Psoas muscle (tissue), 8 donors: ENCODE data around the gene RBM47. TPM values are rescaled to one million over a fixed set of nuclear protein-coding genes. Genes with fewer than 3 reads are reported as not detected.
"Not testable (repeated sequence)": the region's sequence is repeated elsewhere in the genome, so short reads cannot be mapped to it uniquely, and the experiment has no call there.

ENCODE experiments used
- ATAC-seq, 4 donors: fragments of 200-7000 bp; cut with Tn5 transposase; one replicate each; pipeline ENCODE4 v1.9.1; 2020; ENCODE audit warnings: moderate library complexity in 3 of 4, mild to moderate bottlenecking in 2 of 4
- DNase-seq, 2 donors: peaks; one replicate each; pipeline ENCODE4 v3.0.0-alpha.2; 2020
- H3K27ac ChIP-seq: fragments of 200-600 bp; one replicate; pipeline ENCODE4 v1.8.0; 2022
- H3K27me3 ChIP-seq, 3 donors: fragments of 200-600 bp in 1 of 3; one replicate each; pipeline versions ENCODE4 v1.6.1 to v1.8.0; 2013 to 2022; ENCODE audit warnings: low read length in 2 of 3, mild to moderate bottlenecking in 2 of 3, moderate library complexity in 1 of 3; ENCODE audit not compliant: insufficient read depth in 3 of 3
- H3K36me3 ChIP-seq, 2 donors: fragments of 200-600 bp in 1 of 2; one replicate each; pipeline versions ENCODE4 v1.6.1 to v1.8.0; 2013 to 2022; ENCODE audit warnings: low read depth in 1 of 2, mild to moderate bottlenecking in 1 of 2, moderate library complexity in 1 of 2; ENCODE audit not compliant: insufficient read depth in 1 of 2
- H3K4me1 ChIP-seq: fragments of 200-600 bp; one replicate; pipeline ENCODE4 v1.8.0; 2022
- H3K4me3 ChIP-seq: fragments of 200-600 bp; one replicate; pipeline ENCODE4 v1.8.0; 2022; ENCODE audit warnings: mild to moderate bottlenecking
- H3K9me3 ChIP-seq: fragments of 200-600 bp; one replicate; pipeline ENCODE4 v1.8.0; 2022
- WGBS, 3 donors: extraction: QIAGEN DNeasy Blood & Tissue Kit; methylation state at CpG; one replicate each; pipeline versions ENCODE4 v1.1.6 to v1.1.7; 2013; 5-methylcytosine and 5-hydroxymethylcytosine counted together
- intact Hi-C, 2 donors: fragments of 100-400 bp; cut with DNase I; formaldehyde crosslinking; loops; one replicate each; pipeline versions ENCODE4 v1.11.0 to v1.14.2; 2022
- polyA plus RNA-seq, 3 donors: library from polyadenylated mRNA; stranded (reverse); fragments of 200-250 nt; gene quantifications; one replicate each; pipeline ENCODE4 v1.2.3, GENCODE V29; 2013
- total RNA-seq, 4 donors: library from RNA; stranded (reverse); fragmentation: NEBNext Ultra II Directional in 2 of 4; extraction: Animal tissue kit (Norgen Biotek cat#: 25700) in 2 of 4; gene quantifications; one replicate each; pipeline versions ENCODE4 v1.2.1 to v1.2.4, GENCODE V29; 2021 to 2023
- TF ChIP-seq, protein P1 (sequence below): fragments of 200-600 bp; IDR thresholded peaks from one replicate; pipeline ENCODE4 v1.8.0; 2022; ENCODE audit warnings: antibody characterized with exemption
- donor health status: healthy with polysubstance abuse.
- donor health status: DM: no; HTN: no; CAD: no; lungs with moderate emphysema.
- donor health status: Bipolar disorder and iron deficiency.
- donor health status: healthy.
- donor health status: DM: yes; HTN: yes; CAD: no.
- donor health status: DM: no; HTN: no; CAD: no.
- donor health status: DM: no; HTN: no; CAD: no.
- donor health status: DM: yes; HTN: yes; CAD: no.

RBM47 gene
- total and polyA plus RNA-seq, 7 donors = 0.17 to 2.3 (median 1.2) TPM

DNA sequence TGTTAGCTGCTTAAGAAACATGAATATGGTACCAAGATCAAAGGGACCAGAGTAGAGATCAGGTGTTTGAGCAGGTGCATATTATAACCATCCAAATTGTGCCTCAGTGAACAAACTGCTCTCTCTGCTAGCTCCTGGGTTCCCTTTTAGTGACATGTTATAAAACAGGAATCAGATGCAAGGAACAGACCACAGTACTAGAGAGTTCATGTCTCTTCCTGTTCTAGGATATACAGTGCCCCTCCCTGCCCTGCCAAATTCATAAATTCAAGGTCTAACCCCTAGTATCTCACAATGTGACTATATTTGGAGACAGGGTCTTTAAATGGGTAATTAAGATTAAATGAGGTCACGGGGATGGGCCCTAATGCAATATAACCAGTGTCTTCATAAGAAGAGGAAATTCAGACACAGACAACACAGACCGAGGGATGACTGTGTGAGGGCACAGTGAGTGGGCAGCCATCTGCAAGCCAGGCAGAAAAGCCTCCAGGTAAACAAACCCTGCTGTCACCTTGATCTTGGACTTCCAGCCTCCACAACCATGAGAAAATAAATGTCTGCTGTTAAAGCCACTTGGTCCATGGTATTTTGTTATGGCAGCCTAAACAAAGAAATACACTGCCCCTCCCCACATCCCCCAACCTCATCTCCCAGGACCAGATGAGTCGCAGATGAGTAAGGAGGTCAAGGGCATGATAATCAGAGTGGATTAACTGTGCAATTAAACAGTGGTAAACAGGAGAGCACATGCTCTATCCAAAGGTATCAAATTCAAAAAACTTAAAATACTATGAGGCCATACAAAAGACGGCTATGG, 82.5 kb downstream of the RBM47 start:
- DNase-seq = no peak
- H3K27ac ChIP-seq = no peak overlapping the region
- TF ChIP-seq, protein P1, sequence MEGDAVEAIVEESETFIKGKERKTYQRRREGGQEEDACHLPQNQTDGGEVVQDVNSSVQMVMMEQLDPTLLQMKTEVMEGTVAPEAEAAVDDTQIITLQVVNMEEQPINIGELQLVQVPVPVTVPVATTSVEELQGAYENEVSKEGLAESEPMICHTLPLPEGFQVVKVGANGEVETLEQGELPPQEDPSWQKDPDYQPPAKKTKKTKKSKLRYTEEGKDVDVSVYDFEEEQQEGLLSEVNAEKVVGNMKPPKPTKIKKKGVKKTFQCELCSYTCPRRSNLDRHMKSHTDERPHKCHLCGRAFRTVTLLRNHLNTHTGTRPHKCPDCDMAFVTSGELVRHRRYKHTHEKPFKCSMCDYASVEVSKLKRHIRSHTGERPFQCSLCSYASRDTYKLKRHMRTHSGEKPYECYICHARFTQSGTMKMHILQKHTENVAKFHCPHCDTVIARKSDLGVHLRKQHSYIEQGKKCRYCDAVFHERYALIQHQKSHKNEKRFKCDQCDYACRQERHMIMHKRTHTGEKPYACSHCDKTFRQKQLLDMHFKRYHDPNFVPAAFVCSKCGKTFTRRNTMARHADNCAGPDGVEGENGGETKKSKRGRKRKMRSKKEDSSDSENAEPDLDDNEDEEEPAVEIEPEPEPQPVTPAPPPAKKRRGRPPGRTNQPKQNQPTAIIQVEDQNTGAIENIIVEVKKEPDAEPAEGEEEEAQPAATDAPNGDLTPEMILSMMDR = no peak
- H3K9me3 ChIP-seq = no peaks in the 10 kb centered on the region
- no peaks in the 10 kb centered on the region for H3K36me3 ChIP-seq
- ATAC-seq = no peak
- intact Hi-C loops = no loop called here
- H3K4me1 ChIP-seq = no peaks in the 10 kb centered on the region
- WGBS, 3 donors = 76 to 94% (median 90%) methylated on average over 4 of the region's 4 CpGs
- H3K27me3 ChIP-seq = no peaks in the 10 kb centered on the region
- H3K4me3 ChIP-seq = no peak overlapping the region

DNA sequence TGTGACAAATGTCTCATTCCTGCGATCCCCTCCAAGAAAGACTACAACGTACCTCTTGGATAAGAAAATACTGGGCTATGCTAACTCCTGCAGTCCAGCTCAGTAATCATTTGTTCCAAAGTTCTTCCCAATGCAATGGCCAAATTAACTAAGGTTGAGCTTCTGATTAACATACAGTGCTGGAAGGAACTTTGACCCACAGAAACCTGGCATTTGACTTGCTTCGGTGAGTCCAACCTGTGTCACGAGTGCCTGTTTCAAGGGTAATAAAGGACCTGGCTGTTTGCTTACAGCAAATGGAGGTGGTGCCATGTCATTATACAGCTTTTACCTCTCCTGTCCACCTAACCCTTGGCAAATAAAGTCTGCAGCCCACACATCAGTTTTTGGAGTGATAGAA, 83.2 kb downstream of the RBM47 start:
- H3K27me3 ChIP-seq = no peaks in the 10 kb centered on the region
- TF ChIP-seq, protein P1 = no peak
- no peak overlapping the region for H3K4me3 ChIP-seq
- no peaks in the 10 kb centered on the region for H3K36me3 ChIP-seq
- H3K9me3 ChIP-seq = no peaks in the 10 kb centered on the region
- no peaks in the 10 kb centered on the region for H3K4me1 ChIP-seq
- no peak for ATAC-seq
- 84 to 92% (median 84%) methylated on average over 4 of the region's 4 CpGs for WGBS, 3 donors
- intact Hi-C loops = no loop called here
- DNase-seq = no peak
- H3K27ac ChIP-seq = no peak overlapping the region

DNA sequence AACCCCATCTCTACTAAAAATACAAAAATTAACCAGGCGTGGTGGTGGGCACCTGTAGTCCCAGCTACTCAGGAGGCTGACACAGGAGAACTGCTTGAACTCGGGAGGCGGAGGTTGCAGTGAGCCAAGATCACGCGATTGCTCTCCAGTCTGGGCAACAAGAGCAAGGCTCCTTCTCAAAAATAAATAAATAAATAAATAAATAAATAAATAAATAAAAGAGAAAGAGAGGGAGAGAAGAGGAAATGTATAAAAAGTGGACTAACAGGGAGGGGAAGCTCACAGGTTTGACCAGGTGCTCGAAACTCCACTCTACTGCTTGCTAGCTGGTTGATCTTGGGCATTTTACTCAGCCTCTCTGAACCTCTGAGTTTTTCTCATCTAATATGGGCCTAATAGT, 84.2 kb downstream of the RBM47 start:
- ATAC-seq, H3K9me3 ChIP-seq, H3K36me3 ChIP-seq, H3K4me3 ChIP-seq, H3K4me1 ChIP-seq, H3K27me3 ChIP-seq, H3K27ac ChIP-seq, DNase-seq, intact Hi-C loops: not testable (repeated sequence)
- WGBS, 3 donors = 98% methylated on average over 6 of the region's 6 CpGs

DNA sequence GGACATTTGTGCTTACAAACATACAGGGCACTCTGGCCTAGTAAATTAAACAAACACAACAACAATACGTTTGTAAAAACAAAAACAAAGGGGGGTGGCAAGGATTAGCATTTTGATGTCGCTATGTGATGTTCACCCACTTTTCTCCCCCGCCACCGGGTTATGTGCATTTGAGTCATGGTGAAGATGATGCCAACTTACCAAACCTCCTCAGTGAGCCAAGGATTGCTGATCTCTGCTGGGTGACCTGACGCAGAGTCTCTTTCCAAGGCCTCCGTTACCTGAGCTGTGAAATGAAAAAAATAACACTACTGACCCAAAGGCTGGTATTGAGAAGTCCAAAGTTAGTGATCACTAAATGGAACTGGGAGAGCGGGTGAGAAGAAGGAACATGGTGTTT, 85.4 kb downstream of the RBM47 start:
- H3K36me3 ChIP-seq = no peaks in the 10 kb centered on the region
- WGBS, 3 donors = 84 to 87% (median 85%) methylated on average over 7 of the region's 7 CpGs
- H3K27me3 ChIP-seq = no peaks in the 10 kb centered on the region
- H3K9me3 ChIP-seq = no peaks in the 10 kb centered on the region
- TF ChIP-seq, protein P1 = no peak
- DNase-seq (no peak), ATAC-seq (no peak)
- H3K4me3 ChIP-seq = no peak overlapping the region
- H3K4me1 ChIP-seq = no peaks in the 10 kb centered on the region
- intact Hi-C loops = no loop called here
- no peak overlapping the region for H3K27ac ChIP-seq

DNA sequence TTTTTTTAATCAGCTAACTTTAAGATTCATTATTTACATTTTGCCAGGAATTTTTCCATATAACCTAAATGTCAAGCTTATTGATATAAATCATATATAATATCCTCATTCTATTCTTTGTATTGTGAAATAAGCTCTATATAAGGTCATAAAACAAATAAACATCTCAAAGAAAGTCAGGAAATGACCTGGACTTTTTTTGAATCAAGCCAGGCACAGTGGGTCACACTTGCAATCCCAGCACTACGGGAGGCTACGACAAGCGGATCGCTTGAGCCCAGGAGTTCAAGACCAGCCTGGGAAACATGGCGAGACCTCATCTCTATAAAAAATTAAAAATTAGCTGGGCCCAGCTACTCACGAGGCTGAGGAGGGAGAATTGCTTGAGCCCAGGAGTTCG, 88.9 kb downstream of the RBM47 start:
- ATAC-seq = no peak
- no peak overlapping the region for H3K4me3 ChIP-seq
- no peaks in the 10 kb centered on the region for H3K27me3 ChIP-seq
- H3K9me3 ChIP-seq = no peaks in the 10 kb centered on the region
- intact Hi-C loops = no loop called here
- no peaks in the 10 kb centered on the region for H3K4me1 ChIP-seq
- no peak overlapping the region for H3K27ac ChIP-seq
- no peaks in the 10 kb centered on the region for H3K36me3 ChIP-seq
- TF ChIP-seq, protein P1 = no peak
- WGBS, 3 donors = 83 to 90% (median 89%) methylated on average over 7 of the region's 7 CpGs
- no peak for DNase-seq
